Sigmoid colon (tissue), 7 donors: ENCODE data around the gene KIAA1217. TPM values are rescaled to one million over a fixed set of nuclear protein-coding genes. Genes with fewer than 3 reads are reported as not detected.

Source experiments
- DNase-seq: peaks from one replicate; pipeline ENCODE4 v3.0.0-alpha.2; 2019
- H3K27ac ChIP-seq, 4 donors: fragments of 200-600 bp; sonication (generic); one replicate each; pipeline ENCODE4 v1.5.1; 2016 to 2019; ENCODE audit warnings: mild to moderate bottlenecking in 1 of 4
- H3K27me3 ChIP-seq, 3 donors: fragments of 200-600 bp; sonication (generic); one replicate each; pipeline ENCODE4 v1.5.1; 2019; ENCODE audit warnings: mild to moderate bottlenecking in 1 of 3
- H3K36me3 ChIP-seq, 4 donors: fragments of 200-600 bp; sonication (generic); one replicate each; pipeline ENCODE4 v1.5.1; 2016 to 2019
- H3K4me1 ChIP-seq, 4 donors: fragments of 200-600 bp; sonication (generic); one replicate each; pipeline ENCODE4 v1.5.1; 2017 to 2019
- H3K4me3 ChIP-seq, 4 donors: fragments of 200-600 bp; sonication (generic); one replicate each; pipeline ENCODE4 v1.5.1; 2017 to 2019; ENCODE audit warnings: mild to moderate bottlenecking in 2 of 4, moderate library complexity in 1 of 4
- H3K9me3 ChIP-seq, 4 donors: fragments of 200-600 bp in 3 of 4; sonication (generic) in 3 of 4; one replicate each; pipeline versions ENCODE4 v1.5.1 to v1.6.1; 2013 to 2019
- EP300 ChIP-seq, 4 donors: sonication (generic); formaldehyde crosslinking; IDR thresholded peaks; one replicate each; pipeline ENCODE4 v1.6.1; 2017; ENCODE audit warnings: antibody characterized with exemption in 4 of 4
- POLR2A ChIP-seq, 2 donors: fragments of 450-650 bp; IDR thresholded peaks; one replicate each; pipeline ENCODE4 v1.6.1; 2016; ENCODE audit warnings: antibody characterized with exemption in 2 of 2, mild to moderate bottlenecking in 2 of 2, moderate library complexity in 2 of 2
- POLR2AphosphoS5 ChIP-seq, 4 donors: sonication (generic); formaldehyde crosslinking; IDR thresholded peaks; one replicate each; pipeline ENCODE4 v1.6.1; 2017; ENCODE audit warnings: antibody characterized with exemption in 4 of 4
- WGBS, 2 donors: extraction: QIAGEN DNeasy Blood & Tissue Kit; methylation state at CpG; one replicate each; pipeline ENCODE4 v1.1.7; 2013; 5-methylcytosine and 5-hydroxymethylcytosine counted together
- intact Hi-C: fragments of 100-400 bp; cut with DNase I; formaldehyde crosslinking; loops from one replicate; pipeline ENCODE4 v1.15.1; 2023
- polyA plus RNA-seq, 3 donors: library from polyadenylated mRNA; stranded (reverse); fragments of 200-250 nt; gene quantifications; one replicate each; pipeline ENCODE4 v1.2.3, GENCODE V29; 2013
- total RNA-seq, 4 donors: library from RNA; depleted of rRNA; stranded (reverse); fragments of >200 nt; gene quantifications; one replicate each; pipeline ENCODE4 v1.1.0, GENCODE V29; 2016
- TF ChIP-seq, protein P1 (sequence below), 4 experiments: fragments of 450-650 bp in 3 of 4; fragments of 200-600 bp in 1 of 4; IDR thresholded peaks; one replicate each; pipeline ENCODE4 v1.5.1; 2016 to 2019; ENCODE audit warnings: antibody characterized with exemption in 4 of 4, mild to moderate bottlenecking in 3 of 4, moderate library complexity in 2 of 4
- donor health status: healthy with polysubstance abuse.
- donor health status: Bipolar disorder and iron deficiency.
- donor health status: healthy.

Gene KIAA1217
- total and polyA plus RNA-seq, 7 donors: 7.6 to 31.9 (median 15.0) TPM

DNA sequence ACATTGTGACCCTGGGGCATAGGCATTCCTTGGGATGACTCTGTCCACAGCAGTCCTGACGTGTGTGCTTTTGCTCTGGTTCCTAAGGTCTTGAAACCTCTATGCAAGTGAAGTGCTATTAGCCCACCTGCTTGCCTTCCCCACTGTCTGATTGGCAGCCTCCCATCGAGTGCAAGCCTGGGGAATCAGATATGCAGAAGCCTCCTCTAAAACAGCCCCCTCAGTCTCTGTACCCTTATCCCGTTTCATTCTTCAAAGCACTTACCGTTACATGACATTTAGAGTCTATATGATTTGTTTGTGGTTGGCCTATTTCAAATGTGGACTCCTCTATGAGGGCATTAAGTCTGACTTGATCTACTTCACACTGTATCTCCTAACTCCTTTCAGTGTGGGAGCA lies 4.3 kb downstream of the KIAA1217 start:
- Histone ChIP-seq H3K27me3 (no peaks in the 10 kb centered on the region), H3K4me3 (no peak overlapping the region), H3K4me1 (peaks cover 0 to 20% (median 16%) of the 10 kb centered on the region in 4 donors), H3K27ac (no peak overlapping the region), H3K9me3 (no peaks in the 10 kb centered on the region), H3K36me3 (no peaks in the 10 kb centered on the region)
- TF ChIP-seq POLR2AphosphoS5 (IDR thresholded peaks at IDR 0.05): no peak
- TF ChIP-seq, protein P1, sequence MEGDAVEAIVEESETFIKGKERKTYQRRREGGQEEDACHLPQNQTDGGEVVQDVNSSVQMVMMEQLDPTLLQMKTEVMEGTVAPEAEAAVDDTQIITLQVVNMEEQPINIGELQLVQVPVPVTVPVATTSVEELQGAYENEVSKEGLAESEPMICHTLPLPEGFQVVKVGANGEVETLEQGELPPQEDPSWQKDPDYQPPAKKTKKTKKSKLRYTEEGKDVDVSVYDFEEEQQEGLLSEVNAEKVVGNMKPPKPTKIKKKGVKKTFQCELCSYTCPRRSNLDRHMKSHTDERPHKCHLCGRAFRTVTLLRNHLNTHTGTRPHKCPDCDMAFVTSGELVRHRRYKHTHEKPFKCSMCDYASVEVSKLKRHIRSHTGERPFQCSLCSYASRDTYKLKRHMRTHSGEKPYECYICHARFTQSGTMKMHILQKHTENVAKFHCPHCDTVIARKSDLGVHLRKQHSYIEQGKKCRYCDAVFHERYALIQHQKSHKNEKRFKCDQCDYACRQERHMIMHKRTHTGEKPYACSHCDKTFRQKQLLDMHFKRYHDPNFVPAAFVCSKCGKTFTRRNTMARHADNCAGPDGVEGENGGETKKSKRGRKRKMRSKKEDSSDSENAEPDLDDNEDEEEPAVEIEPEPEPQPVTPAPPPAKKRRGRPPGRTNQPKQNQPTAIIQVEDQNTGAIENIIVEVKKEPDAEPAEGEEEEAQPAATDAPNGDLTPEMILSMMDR (IDR thresholded peaks at IDR 0.05): no peak
- TF ChIP-seq POLR2A (IDR thresholded peaks at IDR 0.05): no peak
- TF ChIP-seq EP300 (IDR thresholded peaks at IDR 0.05): no peak
- intact Hi-C loops: loop anchor here (10.0 kb wide), 1 partner anchor 142 kb away; no protein-coding TSS in a partner anchor
- no peak for DNase-seq
- 80 to 88% methylated on average over 4 of the region's 4 CpGs for WGBS, 2 donors

DNA sequence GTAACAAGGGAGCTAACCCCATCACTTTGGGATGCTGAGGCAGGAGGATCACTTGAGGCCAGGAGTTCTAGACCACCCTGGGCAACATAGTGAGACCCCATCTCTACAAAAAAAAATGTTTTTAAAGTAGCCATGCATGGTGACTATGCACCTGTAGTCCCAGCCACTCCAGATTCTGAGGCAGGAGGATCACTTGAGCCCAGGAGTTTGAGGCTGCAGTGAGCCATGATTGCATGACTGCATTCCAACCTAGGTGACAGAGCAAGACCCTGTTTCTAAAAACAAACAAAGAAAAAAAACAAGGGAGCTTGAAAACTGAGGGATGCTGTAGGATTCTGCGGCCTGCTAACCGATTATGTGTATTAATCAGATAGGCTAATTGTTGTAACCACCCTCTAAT lies 4.9 kb downstream of the KIAA1217 start:
- WGBS, 2 donors: 97 to 98% methylated on average over 2 of the region's 2 CpGs
- TF ChIP-seq EP300 (IDR thresholded peaks at IDR 0.05) (no peak), POLR2A (IDR thresholded peaks at IDR 0.05) (no peak), POLR2AphosphoS5 (IDR thresholded peaks at IDR 0.05) (no peak)
- Histone ChIP-seq H3K36me3 (no peaks in the 10 kb centered on the region), H3K27me3 (no peaks in the 10 kb centered on the region), H3K4me1 (peaks cover 0 to 17% (median 13%) of the 10 kb centered on the region in 4 donors), H3K27ac (peak overlapping the region in 3 of 4 donors; percentile 55 to 58 (median 57)), H3K4me3 (no peak overlapping the region), H3K9me3 (no peaks in the 10 kb centered on the region)
- intact Hi-C loops: loop anchor here (10.0 kb wide), 1 partner anchor 141 kb away; no protein-coding TSS in a partner anchor
- DNase-seq: no peak

DNA sequence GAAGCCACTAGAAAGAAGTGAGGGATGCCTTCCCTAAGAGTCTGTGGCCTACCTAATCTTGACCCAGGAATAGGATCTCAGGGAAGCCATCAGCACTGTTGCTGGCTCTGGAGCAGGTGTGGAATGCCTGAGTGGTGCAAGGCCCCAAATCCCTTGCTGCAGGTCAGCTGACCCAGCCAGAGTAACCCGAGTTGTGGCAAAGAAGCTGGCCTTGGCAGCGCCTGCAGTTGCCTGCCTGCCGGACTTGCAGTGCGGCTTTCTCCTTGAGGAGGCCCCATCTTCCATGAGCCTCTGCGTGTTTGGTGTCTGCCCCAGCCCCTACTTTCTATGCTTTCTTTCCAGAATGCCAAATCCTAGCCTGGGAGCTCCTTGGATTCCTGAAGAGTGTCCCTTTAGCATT lies 5.8 kb downstream of the KIAA1217 start:
- DNase-seq: no peak
- Histone ChIP-seq H3K27me3 (no peaks in the 10 kb centered on the region), H3K9me3 (no peaks in the 10 kb centered on the region), H3K27ac (peak overlapping the region; percentile 50 to 58 (median 56)), H3K36me3 (peaks cover 0 to 1% (median 0%) of the 10 kb centered on the region in 4 donors), H3K4me3 (no peak overlapping the region), H3K4me1 (peaks cover 0 to 9% (median 8%) of the 10 kb centered on the region in 4 donors)
- 30 to 73% methylated on average over 5 of the region's 5 CpGs for WGBS, 2 donors
- no peak for TF ChIP-seq POLR2A (IDR thresholded peaks at IDR 0.05)
- TF ChIP-seq POLR2AphosphoS5 (IDR thresholded peaks at IDR 0.05): no peak
- TF ChIP-seq, protein P1 (IDR thresholded peaks at IDR 0.05): no peak
- no peak for TF ChIP-seq EP300 (IDR thresholded peaks at IDR 0.05)
- intact Hi-C loops: loop anchor here (10.0 kb wide), 1 partner anchor 140 kb away; no protein-coding TSS in a partner anchor

DNA sequence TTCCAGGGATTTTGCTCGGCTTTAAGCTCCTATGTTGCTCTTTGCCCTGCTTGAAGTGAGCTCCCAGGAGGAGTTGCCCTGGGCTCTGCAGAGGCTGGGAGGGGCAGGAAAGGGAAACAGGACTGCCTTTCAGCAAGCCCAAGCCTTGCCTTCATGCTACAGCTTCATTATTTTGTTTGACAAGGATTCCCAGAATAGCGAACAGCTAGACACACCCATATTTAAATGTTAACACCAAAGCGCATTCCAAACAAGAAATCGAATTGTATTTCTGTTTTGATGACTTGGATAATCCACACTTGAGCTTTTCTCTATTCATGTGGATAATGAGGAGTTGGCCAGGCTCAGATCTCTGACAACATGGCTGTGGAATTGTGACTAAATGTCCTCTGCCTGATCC lies 6.3 kb downstream of the KIAA1217 start:
- H3K4me3 ChIP-seq: no peak overlapping the region
- WGBS, 2 donors: 12 to 57% methylated on average over 4 of the region's 4 CpGs
- H3K4me1 ChIP-seq: peaks cover 0 to 5% (median 3%) of the 10 kb centered on the region in 4 donors
- no peaks in the 10 kb centered on the region for H3K9me3 ChIP-seq
- DNase-seq: no peak
- TF ChIP-seq POLR2AphosphoS5 (IDR thresholded peaks at IDR 0.05) (peak in 2 of 4 donors; percentile 26 to 34), POLR2A (IDR thresholded peaks at IDR 0.05) (no peak), EP300 (IDR thresholded peaks at IDR 0.05) (no peak)
- TF ChIP-seq, protein P1 (IDR thresholded peaks at IDR 0.05): no peak
- peaks cover 0 to 6% (median 0%) of the 10 kb centered on the region in 4 donors for H3K36me3 ChIP-seq
- H3K27ac ChIP-seq: peak overlapping the region; percentile 50 to 58 (median 56)
- H3K27me3 ChIP-seq: no peaks in the 10 kb centered on the region
- intact Hi-C loops: loop anchor here (10.0 kb wide), 1 partner anchor 140 kb away; no protein-coding TSS in a partner anchor

DNA sequence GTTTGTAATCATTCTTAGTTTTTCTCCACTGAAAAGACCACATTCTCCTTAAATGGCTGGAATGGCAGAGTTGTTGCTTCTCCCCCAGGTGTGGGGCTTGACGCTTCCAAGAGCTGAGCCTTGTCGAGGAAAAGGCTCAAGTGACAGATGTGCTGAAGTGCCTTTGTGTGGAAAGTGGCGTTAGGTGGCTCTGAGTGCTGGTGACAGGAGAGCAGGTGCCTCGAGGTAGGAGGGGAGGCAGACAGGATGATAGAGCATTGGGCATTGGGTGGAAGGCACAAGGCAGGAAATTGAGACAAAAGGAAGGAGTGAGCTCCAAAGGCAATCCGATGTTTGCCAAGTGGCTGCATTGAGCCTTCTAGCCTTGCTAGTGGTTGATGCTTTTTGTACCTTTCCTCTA lies 6.7 kb downstream of the KIAA1217 start:
- WGBS, 2 donors: 72 to 74% methylated on average over 5 of the region's 5 CpGs
- no peak for DNase-seq
- TF ChIP-seq POLR2AphosphoS5 (IDR thresholded peaks at IDR 0.05): no peak
- no peak for TF ChIP-seq POLR2A (IDR thresholded peaks at IDR 0.05)
- TF ChIP-seq, protein P1 (IDR thresholded peaks at IDR 0.05): no peak
- no peak for TF ChIP-seq EP300 (IDR thresholded peaks at IDR 0.05)
- intact Hi-C loops: loop anchor here (10.0 kb wide), 1 partner anchor 139 kb away; no protein-coding TSS in a partner anchor
- Histone ChIP-seq H3K4me3 (no peak overlapping the region), H3K4me1 (peaks cover 0 to under 1% (median 0%) of the 10 kb centered on the region in 4 donors), H3K36me3 (peaks cover 0 to 6% (median 0%) of the 10 kb centered on the region in 4 donors), H3K27ac (peak overlapping the region; percentile 43 to 58 (median 52)), H3K9me3 (no peaks in the 10 kb centered on the region), H3K27me3 (no peaks in the 10 kb centered on the region)
